T-helper 17 cell (primary cell): ENCODE results near the gene MTG2. TPM values are rescaled to one million over a fixed set of nuclear protein-coding genes. Genes with fewer than 3 reads are reported as not detected.

Experiments
- ATAC-seq: fragments of 150-1000 bp; cut with Tn5 transposase; 2 replicates; pipeline ENCODE4 v1.10.0; 2021; ENCODE audit warnings: mild to moderate bottlenecking, moderate library complexity
- DNase-seq, 3 donors: peaks; one replicate each; pipeline versions ENCODE4 v3.0.0 to v3.0.0-alpha.2; 2020 to 2021
- H3K9me3 ChIP-seq: one replicate; pipeline ENCODE4 v1.7.0; 2013; ENCODE audit warnings: low read length, mild to moderate bottlenecking; ENCODE audit not compliant: control insufficient read depth, poor library complexity, severe bottlenecking
- H3K27ac Mint-ChIP-seq: one replicate; pipeline ENCODE4 v1.8.0; 2022; ENCODE audit warnings: mild to moderate bottlenecking, moderate library complexity, mixed read lengths
- H3K27me3 Mint-ChIP-seq: one replicate; pipeline ENCODE4 v1.8.0; 2022; ENCODE audit warnings: mixed read lengths
- H3K36me3 Mint-ChIP-seq: one replicate; pipeline ENCODE4 v1.8.0; 2022; ENCODE audit warnings: low read depth, mixed read lengths
- H3K4me1 Mint-ChIP-seq: one replicate; pipeline ENCODE4 v1.8.0; 2022; ENCODE audit warnings: mild to moderate bottlenecking, mixed read lengths
- H3K4me3 Mint-ChIP-seq: one replicate; pipeline ENCODE4 v1.8.0; 2022; ENCODE audit warnings: mild to moderate bottlenecking, moderate library complexity, mixed read lengths
- total RNA-seq, 4 donors: library from RNA in 2 of 4; stranded (reverse) in 2 of 4; gene quantifications; one replicate each; pipeline ENCODE4 v1.2.3 and lab custom pipeline; 2022 to 2026

MTG2 gene, protein sequence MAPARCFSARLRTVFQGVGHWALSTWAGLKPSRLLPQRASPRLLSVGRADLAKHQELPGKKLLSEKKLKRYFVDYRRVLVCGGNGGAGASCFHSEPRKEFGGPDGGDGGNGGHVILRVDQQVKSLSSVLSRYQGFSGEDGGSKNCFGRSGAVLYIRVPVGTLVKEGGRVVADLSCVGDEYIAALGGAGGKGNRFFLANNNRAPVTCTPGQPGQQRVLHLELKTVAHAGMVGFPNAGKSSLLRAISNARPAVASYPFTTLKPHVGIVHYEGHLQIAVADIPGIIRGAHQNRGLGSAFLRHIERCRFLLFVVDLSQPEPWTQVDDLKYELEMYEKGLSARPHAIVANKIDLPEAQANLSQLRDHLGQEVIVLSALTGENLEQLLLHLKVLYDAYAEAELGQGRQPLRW
- total RNA-seq (10 to 100 TPM; 13.8 to 14.3 TPM), total RNA-seq (lab: John Stamatoyannopoulos, UW) (15.6 to 33.6 reads per million in 2 donors)

DNA sequence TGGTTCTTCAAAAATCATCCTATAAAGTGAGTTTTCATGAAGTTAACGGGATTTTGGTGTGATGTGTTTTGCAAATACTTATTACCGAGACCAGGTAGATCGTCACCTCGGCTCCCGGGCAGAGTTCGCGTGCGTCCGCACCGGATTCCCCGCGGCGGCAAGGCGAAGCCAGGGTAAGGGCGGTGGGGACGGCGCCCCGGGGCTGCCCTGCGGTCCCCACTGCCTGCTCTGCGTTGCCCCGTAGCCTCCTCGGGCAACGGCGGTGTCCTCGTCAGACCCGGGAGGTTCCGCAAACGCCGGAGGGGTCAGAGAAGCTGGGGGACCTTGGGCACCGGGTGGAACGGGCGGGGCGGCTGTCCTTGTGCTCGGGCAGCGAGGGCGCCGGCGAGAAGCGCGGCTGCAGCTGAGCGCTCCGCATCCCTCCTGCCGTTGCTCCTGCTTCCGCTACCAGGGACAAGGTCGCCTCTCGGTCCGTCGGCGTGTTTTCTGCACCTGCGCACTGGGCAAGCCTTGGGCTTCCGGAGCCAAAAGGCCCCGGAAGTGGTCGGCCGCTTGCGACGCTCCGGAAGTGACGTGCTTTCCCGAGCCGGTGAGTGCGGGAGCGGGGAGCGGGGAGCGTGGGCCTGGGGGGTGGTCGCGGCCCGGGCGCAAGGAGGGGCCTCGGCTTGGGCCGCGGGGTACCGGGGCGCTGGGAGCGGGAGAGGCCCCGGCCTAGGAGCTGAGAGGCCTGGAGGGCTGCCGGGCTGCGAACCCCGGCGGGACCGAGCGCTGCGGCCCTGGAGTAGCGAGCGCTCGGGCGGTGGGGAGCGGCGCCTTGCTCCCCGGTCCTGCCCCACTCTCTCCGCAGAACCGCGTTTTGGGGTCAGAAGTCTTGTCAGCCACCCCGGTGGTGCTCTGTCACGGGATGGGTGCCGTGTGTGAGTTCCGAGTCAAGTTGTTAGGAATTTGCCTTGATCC is at the start of gene MTG2:
Gene MTG2 (plus strand): TSS at position 560 of the 957 bp plus-strand sequence. CDS start 10,393 bp downstream, outside the sequence.
- no peaks in the 10 kb centered on the region for H3K36me3 Mint-ChIP-seq
- peak; percentile 85 to 89 (median 87) for DNase-seq
- H3K4me3 Mint-ChIP-seq = peak within 1 kb of the TSS; percentile 90
- H3K9me3 ChIP-seq = no peaks in the 10 kb centered on the region
- peak; percentile 94 for ATAC-seq
- H3K27me3 Mint-ChIP-seq = no peaks in the 10 kb centered on the region
- peak within 1 kb of the TSS; percentile 93 for H3K27ac Mint-ChIP-seq
- H3K4me1 Mint-ChIP-seq = peaks cover 29% of the 10 kb centered on the region

- no peaks in the 10 kb centered on the region for H3K9me3 ChIP-seq
- no peak for ATAC-seq
- Mint-ChIP-seq H3K36me3 (peaks cover 7% of the 10 kb centered on the region), H3K27ac (peak overlapping the region; percentile 79), H3K27me3 (no peaks in the 10 kb centered on the region), H3K4me1 (peaks cover 29% of the 10 kb centered on the region), H3K4me3 (peak overlapping the region; percentile 53)
- no peak for DNase-seq
Observed at GRCh38 chr20:62133051-62133845, 49.6 kb upstream of the MTG2 start.

DNA sequence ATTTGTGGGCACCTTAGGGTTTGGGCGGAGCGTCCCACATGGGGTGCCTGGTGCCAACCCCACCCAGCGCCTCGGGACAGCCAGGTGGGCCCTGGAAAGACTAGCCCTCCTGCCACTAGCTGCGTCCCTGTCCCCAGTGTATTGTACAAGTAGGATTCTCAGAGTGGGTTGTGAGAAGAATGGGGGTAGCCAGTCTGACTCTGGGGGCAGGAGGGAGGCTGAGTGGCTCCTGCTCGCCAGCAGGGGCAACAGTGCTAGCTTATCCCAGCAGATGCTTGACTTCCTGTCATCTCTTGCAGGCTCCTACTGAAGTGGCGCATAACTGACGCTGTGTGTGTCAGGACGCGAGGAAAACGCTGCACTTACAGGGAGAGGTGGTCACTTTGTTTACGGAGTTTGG is 49.0 kb upstream of the MTG2 start:
- DNase-seq (no peak), ATAC-seq (no peak)
- peaks cover 25% of the 10 kb centered on the region for H3K4me1 Mint-ChIP-seq
- peaks cover 7% of the 10 kb centered on the region for H3K36me3 Mint-ChIP-seq
- no peak overlapping the region for H3K27ac Mint-ChIP-seq
- no peaks in the 10 kb centered on the region for H3K9me3 ChIP-seq
- H3K4me3 Mint-ChIP-seq = peak overlapping the region; percentile 53
- no peaks in the 10 kb centered on the region for H3K27me3 Mint-ChIP-seq

- H3K4me1 Mint-ChIP-seq = peaks cover 25% of the 10 kb centered on the region
- no peak overlapping the region for H3K4me3 Mint-ChIP-seq
- ATAC-seq = no peak
- no peak for DNase-seq
- H3K27me3 Mint-ChIP-seq = no peaks in the 10 kb centered on the region
- no peaks in the 10 kb centered on the region for H3K9me3 ChIP-seq
- H3K36me3 Mint-ChIP-seq = peaks cover 7% of the 10 kb centered on the region
- H3K27ac Mint-ChIP-seq = peak overlapping the region; percentile 34
Observed at GRCh38 chr20:62134735-62135231, 48.0 kb upstream of the MTG2 start.

GRCh38 chr20:62135573-62136266 is 47.1 kb upstream of the MTG2 start:
- DNase-seq (no peak), ATAC-seq (no peak)
- H3K4me3 Mint-ChIP-seq = no peak overlapping the region
- no peaks in the 10 kb centered on the region for H3K9me3 ChIP-seq
- H3K4me1 Mint-ChIP-seq = peaks cover 28% of the 10 kb centered on the region
- no peaks in the 10 kb centered on the region for H3K27me3 Mint-ChIP-seq
- H3K27ac Mint-ChIP-seq = peak overlapping the region; percentile 34
- peaks cover 9% of the 10 kb centered on the region for H3K36me3 Mint-ChIP-seq

- peaks cover 7% of the 10 kb centered on the region for H3K36me3 Mint-ChIP-seq
- peak; percentile 46 to 73 (median 46) for DNase-seq
- H3K27me3 Mint-ChIP-seq = no peaks in the 10 kb centered on the region
- H3K4me3 Mint-ChIP-seq = peak overlapping the region; percentile 59
- H3K4me1 Mint-ChIP-seq = peaks cover 30% of the 10 kb centered on the region
- peak; percentile 79 for ATAC-seq
- no peak overlapping the region for H3K27ac Mint-ChIP-seq
- H3K9me3 ChIP-seq = no peaks in the 10 kb centered on the region
Observed at GRCh38 chr20:62136283-62137091, 46.3 kb upstream of the MTG2 start.

- peaks cover 33% of the 10 kb centered on the region for H3K4me1 Mint-ChIP-seq
- DNase-seq (no peak), ATAC-seq (no peak)
- H3K27me3 Mint-ChIP-seq = no peaks in the 10 kb centered on the region
- peaks cover 7% of the 10 kb centered on the region for H3K36me3 Mint-ChIP-seq
- no peaks in the 10 kb centered on the region for H3K9me3 ChIP-seq
- H3K27ac Mint-ChIP-seq = no peak overlapping the region
- no peak overlapping the region for H3K4me3 Mint-ChIP-seq
Observed at GRCh38 chr20:62137092-62137384, 45.8 kb upstream of the MTG2 start.

DNA sequence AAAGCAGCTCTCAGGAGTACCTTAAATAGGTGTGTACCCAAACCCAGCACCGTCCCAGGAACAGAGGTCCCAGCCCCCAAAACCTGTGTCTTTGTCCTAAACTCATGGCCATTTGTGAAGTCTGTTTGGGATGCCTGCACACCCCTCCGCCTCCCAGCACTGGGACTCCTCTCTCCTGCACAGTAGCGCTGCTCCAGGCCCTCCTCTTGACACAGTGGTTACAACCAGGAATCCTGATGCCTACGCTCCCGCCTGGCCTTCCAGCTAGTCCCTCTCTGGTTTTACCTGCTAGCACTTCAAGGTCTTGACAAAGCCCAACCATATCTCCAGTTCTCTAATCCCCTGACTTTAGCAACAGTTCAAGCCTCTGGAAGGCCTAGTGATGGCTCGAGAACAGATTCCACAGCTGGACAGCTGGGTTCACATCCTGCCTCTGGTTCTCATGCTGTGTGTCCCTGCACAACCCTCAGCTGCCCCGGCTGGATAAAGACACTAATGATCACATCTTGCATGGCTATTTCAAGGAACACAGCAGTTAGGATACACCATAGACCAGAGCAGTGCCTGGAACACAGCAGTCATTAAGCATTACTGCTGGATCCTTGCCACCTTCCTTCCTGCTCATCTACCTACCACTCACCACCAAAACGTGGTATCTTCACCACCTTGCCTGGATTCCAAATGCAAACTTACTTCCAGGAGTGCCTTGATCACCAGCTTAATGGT is 45.2 kb upstream of the MTG2 start:
- no peaks in the 10 kb centered on the region for H3K9me3 ChIP-seq
- Mint-ChIP-seq H3K36me3 (peaks cover 5% of the 10 kb centered on the region), H3K27ac (peak overlapping the region; percentile 93), H3K4me1 (peaks cover 32% of the 10 kb centered on the region), H3K4me3 (no peak overlapping the region), H3K27me3 (no peaks in the 10 kb centered on the region)
- ATAC-seq (no peak), DNase-seq (no peak)

DNA sequence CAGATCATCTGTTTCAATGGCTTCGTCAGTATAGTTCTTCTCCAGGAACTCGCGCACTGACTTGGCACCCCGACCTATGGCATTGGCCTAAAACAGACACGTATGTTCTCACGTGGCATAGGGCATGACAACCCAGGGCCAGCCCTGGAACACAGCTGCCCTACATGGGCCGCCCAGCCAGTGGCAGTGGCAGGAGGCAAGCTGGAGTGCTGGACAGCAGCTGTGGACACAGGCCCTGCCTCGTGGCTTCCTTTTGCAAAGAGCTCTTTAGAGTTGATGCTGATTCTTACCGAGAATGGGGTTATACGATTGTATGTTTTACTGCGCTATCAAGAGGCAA is 44.7 kb upstream of the MTG2 start:
- no peaks in the 10 kb centered on the region for H3K9me3 ChIP-seq
- H3K27me3 Mint-ChIP-seq = no peaks in the 10 kb centered on the region
- DNase-seq = no peak
- no peak for ATAC-seq
- peaks cover 32% of the 10 kb centered on the region for H3K4me1 Mint-ChIP-seq
- H3K36me3 Mint-ChIP-seq = peaks cover 5% of the 10 kb centered on the region
- H3K27ac Mint-ChIP-seq = peak overlapping the region; percentile 93
- peak overlapping the region; percentile 12 for H3K4me3 Mint-ChIP-seq

DNA sequence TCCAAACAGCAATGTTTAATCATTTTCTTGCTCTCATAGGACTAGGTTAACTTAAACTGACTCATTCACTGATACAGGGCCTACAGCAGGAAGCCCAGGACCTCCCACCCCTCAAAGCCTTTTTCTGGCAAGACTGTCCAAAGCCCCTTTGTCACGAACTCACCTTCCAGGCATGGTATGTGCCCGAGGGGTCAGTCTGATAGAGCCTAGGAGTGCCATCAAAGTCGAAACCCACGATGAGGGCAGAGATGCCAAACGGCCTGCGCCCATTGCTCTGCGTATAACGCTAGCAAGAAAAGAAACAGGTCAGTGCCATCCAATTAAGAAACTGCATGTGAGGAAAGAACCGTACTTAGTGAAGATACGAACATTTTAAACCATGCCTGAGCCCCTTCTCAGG is 43.9 kb upstream of the MTG2 start:
- DNase-seq (no peak), ATAC-seq (no peak)
- H3K9me3 ChIP-seq = no peaks in the 10 kb centered on the region
- H3K36me3 Mint-ChIP-seq = peaks cover 5% of the 10 kb centered on the region
- H3K27me3 Mint-ChIP-seq = no peaks in the 10 kb centered on the region
- H3K4me3 Mint-ChIP-seq = no peak overlapping the region
- peak overlapping the region; percentile 93 for H3K27ac Mint-ChIP-seq
- peaks cover 32% of the 10 kb centered on the region for H3K4me1 Mint-ChIP-seq

DNA sequence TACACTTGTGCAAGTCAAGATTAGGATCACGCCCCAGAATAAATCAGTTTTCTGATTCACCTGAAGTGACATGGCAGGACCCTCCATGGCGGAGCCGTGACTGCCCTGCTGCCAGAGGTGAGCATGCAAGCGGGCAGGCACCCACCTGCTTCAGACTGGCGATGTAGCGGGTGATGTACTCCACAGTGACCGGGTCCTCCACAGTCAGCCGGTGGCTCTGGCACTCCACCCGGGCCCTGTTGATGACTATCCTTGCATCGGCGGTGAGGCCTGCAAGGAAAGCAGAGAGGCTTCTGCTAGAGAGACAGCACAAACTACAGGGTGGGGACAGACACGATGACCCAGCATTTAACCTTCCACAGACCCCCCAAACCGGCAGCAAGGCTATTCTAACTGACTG is 43.2 kb upstream of the MTG2 start:
- ATAC-seq (no peak), DNase-seq (no peak)
- H3K27ac Mint-ChIP-seq = peak overlapping the region; percentile 93
- H3K4me3 Mint-ChIP-seq = no peak overlapping the region
- peaks cover 5% of the 10 kb centered on the region for H3K36me3 Mint-ChIP-seq
- no peaks in the 10 kb centered on the region for H3K9me3 ChIP-seq
- peaks cover 33% of the 10 kb centered on the region for H3K4me1 Mint-ChIP-seq
- H3K27me3 Mint-ChIP-seq = no peaks in the 10 kb centered on the region
